ENCODE results near the gene CAMK1D.

CAMK1D gene

GRCh38 chr10:12814166-12814565, 464.8 kb downstream of the CAMK1D start:
- TF ChIP-seq CTCF (IDR thresholded peaks at IDR 0.05) = no peak

GRCh38 chr10:12819071-12819470, 469.7 kb downstream of the CAMK1D start:
- TF ChIP-seq CTCF (IDR thresholded peaks at IDR 0.05) = no peak

GRCh38 chr10:12819656-12820055, 470.3 kb downstream of the CAMK1D start:
- TF ChIP-seq CTCF (IDR thresholded peaks at IDR 0.05) = no peak

GRCh38 chr10:12822126-12822892, 473.0 kb downstream of the CAMK1D start:
- no peak for TF ChIP-seq CTCF (IDR thresholded peaks at IDR 0.05)

- TF ChIP-seq CTCF (IDR thresholded peaks at IDR 0.05) = no peak
Measured at GRCh38 chr10:12822893-12823170, 473.5 kb downstream of the CAMK1D start.

GRCh38 chr10:12823328-12823727, 474.0 kb downstream of the CAMK1D start:
- no peak for TF ChIP-seq CTCF (IDR thresholded peaks at IDR 0.05)

GRCh38 chr10:12825260-12825849, 476.0 kb downstream of the CAMK1D start:
- no peak for TF ChIP-seq CTCF (IDR thresholded peaks at IDR 0.05)
